ENCODE data around the gene BEND3.

DNA sequence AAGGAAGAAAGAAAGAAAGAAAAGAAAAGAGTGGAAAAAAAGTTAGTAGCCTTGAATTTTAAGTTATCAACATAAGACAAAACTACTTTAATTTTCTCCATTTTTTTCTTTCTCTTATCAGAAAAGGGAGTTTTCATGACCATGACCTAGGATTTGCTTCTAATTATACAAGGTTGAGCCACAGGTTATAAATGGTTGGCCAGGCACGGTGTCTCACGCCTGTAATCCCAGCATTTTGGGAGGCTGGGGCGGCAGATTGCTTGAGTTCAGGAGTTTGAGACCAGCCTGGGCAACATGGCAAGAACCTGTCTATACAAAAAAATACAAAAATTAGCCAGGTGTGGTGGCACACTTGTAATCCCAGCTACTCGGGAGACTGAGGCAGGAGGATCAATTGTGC is 95.1 kb downstream of the BEND3 start:
- TF ChIP-seq, protein P1, sequence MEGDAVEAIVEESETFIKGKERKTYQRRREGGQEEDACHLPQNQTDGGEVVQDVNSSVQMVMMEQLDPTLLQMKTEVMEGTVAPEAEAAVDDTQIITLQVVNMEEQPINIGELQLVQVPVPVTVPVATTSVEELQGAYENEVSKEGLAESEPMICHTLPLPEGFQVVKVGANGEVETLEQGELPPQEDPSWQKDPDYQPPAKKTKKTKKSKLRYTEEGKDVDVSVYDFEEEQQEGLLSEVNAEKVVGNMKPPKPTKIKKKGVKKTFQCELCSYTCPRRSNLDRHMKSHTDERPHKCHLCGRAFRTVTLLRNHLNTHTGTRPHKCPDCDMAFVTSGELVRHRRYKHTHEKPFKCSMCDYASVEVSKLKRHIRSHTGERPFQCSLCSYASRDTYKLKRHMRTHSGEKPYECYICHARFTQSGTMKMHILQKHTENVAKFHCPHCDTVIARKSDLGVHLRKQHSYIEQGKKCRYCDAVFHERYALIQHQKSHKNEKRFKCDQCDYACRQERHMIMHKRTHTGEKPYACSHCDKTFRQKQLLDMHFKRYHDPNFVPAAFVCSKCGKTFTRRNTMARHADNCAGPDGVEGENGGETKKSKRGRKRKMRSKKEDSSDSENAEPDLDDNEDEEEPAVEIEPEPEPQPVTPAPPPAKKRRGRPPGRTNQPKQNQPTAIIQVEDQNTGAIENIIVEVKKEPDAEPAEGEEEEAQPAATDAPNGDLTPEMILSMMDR (IDR thresholded peaks at IDR 0.05): no peak
- no peak for TF ChIP-seq POLR2AphosphoS5 (IDR thresholded peaks at IDR 0.05)
- no peak for TF ChIP-seq POLR2A (IDR thresholded peaks at IDR 0.05)
